DOHH2 (cell line): ENCODE measurements around the gene NFKB1.

Experiments used
- H3F3A ChIP-seq: fragments of 200-600 bp; sonication (generic), shearing (Covaris generic); 2 replicates; pipeline ENCODE4 v1.6.0; 2016; ENCODE audit warnings: antibody characterized with exemption, mild to moderate bottlenecking; ENCODE audit not compliant: control insufficient read depth, insufficient read depth
- H3K27ac ChIP-seq: fragments of 200-600 bp; sonication (generic); 2 replicates; pipeline ENCODE4 v1.5.1; 2014; ENCODE audit warnings: low read depth, mild to moderate bottlenecking, low read length, moderate library complexity
- H3K27me3 ChIP-seq: fragments of 200-600 bp; sonication (generic); 2 replicates; pipeline ENCODE4 v1.6.1; 2014; ENCODE audit warnings: mild to moderate bottlenecking, low read length, mixed read lengths; ENCODE audit not compliant: control insufficient read depth
- H3K36me3 ChIP-seq: fragments of 200-600 bp; sonication (generic); 2 replicates; pipeline ENCODE4 v1.6.1; 2014; ENCODE audit warnings: mild to moderate bottlenecking, low read length, moderate library complexity, mixed read lengths; ENCODE audit not compliant: control insufficient read depth
- H3K4me1 ChIP-seq: fragments of 200-600 bp; sonication (generic); 2 replicates; pipeline ENCODE4 v1.6.1; 2014; ENCODE audit warnings: mild to moderate bottlenecking, low read length, mixed read lengths; ENCODE audit not compliant: control insufficient read depth
- H3K4me2 ChIP-seq: fragments of 200-600 bp; sonication (generic); 2 replicates; pipeline ENCODE4 v1.6.0; 2014; ENCODE audit warnings: mild to moderate bottlenecking, low read length, moderate library complexity
- H3K4me3 ChIP-seq: fragments of 200-600 bp; sonication (generic); 2 replicates; pipeline ENCODE4 v1.5.1; 2014; ENCODE audit warnings: mild to moderate bottlenecking, low read length, mixed read lengths
- H3K79me2 ChIP-seq: fragments of 200-600 bp; sonication (generic); 2 replicates; pipeline ENCODE4 v1.6.1; 2014; ENCODE audit warnings: mild to moderate bottlenecking, low read length, mixed read lengths; ENCODE audit not compliant: control insufficient read depth
- H3K9me2 ChIP-seq: fragments of 200-600 bp; sonication (generic); replicated peaks from 2 replicates; pipeline ENCODE4 v1.6.1; 2014; ENCODE audit warnings: mild to moderate bottlenecking, low read length, mixed read lengths; ENCODE audit not compliant: control insufficient read depth
- H3K9me3 ChIP-seq: fragments of 200-600 bp; sonication (generic); 2 replicates; pipeline ENCODE4 v1.6.1; 2014; ENCODE audit warnings: antibody characterized with exemption, low read length, mixed read lengths; ENCODE audit not compliant: control insufficient read depth, insufficient read depth
- H4K20me1 ChIP-seq: fragments of 200-600 bp; sonication (generic); 2 replicates; pipeline ENCODE4 v1.6.0; 2014; ENCODE audit warnings: low read depth, mild to moderate bottlenecking, antibody characterized with exemption, low read length, moderate library complexity; ENCODE audit not compliant: control insufficient read depth, insufficient read depth
- EZH2phosphoT487 ChIP-seq: fragments of 200-600 bp; sonication (generic); IDR thresholded peaks from 2 replicates; pipeline ENCODE4 v1.6.1; 2017; ENCODE audit warnings: borderline replicate concordance, mild to moderate bottlenecking, antibody characterized with exemption, low read length, moderate library complexity, mixed read lengths
- TF ChIP-seq, protein P1 (sequence below): fragments of 200-600 bp; sonication (generic); IDR thresholded peaks from one replicate; pipeline ENCODE4 v1.5.1; 2014; ENCODE audit warnings: antibody characterized with exemption, mild to moderate bottlenecking, low read depth, low read length; ENCODE audit not compliant: poor library complexity, severe bottlenecking

Gene NFKB1

DNA sequence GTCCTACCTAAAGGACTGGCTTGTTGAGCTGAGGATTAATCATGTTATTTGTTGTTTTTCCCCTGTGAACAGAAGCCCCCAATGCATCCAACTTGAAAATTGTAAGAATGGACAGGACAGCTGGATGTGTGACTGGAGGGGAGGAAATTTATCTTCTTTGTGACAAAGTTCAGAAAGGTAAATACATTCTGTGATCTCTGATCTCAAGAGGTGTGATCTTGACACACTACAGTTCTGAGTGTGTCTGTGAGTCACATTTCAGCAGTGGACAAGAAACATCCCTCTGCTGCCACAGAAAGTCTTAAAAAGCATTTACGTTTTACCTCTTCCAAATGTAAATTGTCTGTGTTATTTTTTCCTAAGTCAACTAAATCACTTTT lies 79.3 kb downstream of the NFKB1 start:
- H3K4me3 ChIP-seq: no peak overlapping the region
- no peaks in the 10 kb centered on the region for H3K4me1 ChIP-seq
- H4K20me1 ChIP-seq: no peaks in the 10 kb centered on the region
- no peak overlapping the region for H3K27ac ChIP-seq
- TF ChIP-seq, protein P1, sequence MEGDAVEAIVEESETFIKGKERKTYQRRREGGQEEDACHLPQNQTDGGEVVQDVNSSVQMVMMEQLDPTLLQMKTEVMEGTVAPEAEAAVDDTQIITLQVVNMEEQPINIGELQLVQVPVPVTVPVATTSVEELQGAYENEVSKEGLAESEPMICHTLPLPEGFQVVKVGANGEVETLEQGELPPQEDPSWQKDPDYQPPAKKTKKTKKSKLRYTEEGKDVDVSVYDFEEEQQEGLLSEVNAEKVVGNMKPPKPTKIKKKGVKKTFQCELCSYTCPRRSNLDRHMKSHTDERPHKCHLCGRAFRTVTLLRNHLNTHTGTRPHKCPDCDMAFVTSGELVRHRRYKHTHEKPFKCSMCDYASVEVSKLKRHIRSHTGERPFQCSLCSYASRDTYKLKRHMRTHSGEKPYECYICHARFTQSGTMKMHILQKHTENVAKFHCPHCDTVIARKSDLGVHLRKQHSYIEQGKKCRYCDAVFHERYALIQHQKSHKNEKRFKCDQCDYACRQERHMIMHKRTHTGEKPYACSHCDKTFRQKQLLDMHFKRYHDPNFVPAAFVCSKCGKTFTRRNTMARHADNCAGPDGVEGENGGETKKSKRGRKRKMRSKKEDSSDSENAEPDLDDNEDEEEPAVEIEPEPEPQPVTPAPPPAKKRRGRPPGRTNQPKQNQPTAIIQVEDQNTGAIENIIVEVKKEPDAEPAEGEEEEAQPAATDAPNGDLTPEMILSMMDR: no peak
- no peak for TF ChIP-seq EZH2phosphoT487
- no peaks in the 10 kb centered on the region for H3K27me3 ChIP-seq
- peaks cover 2% of the 10 kb centered on the region; the same call in 1 of the 2 replicates for H3K79me2 ChIP-seq
- H3F3A ChIP-seq: no peaks in the 10 kb centered on the region
- H3K9me3 ChIP-seq: no peaks in the 10 kb centered on the region
- H3K4me2 ChIP-seq: no peak overlapping the region
- H3K36me3 ChIP-seq: peaks cover 90% of the 10 kb centered on the region
- H3K9me2 ChIP-seq: no peaks in the 10 kb centered on the region

DNA sequence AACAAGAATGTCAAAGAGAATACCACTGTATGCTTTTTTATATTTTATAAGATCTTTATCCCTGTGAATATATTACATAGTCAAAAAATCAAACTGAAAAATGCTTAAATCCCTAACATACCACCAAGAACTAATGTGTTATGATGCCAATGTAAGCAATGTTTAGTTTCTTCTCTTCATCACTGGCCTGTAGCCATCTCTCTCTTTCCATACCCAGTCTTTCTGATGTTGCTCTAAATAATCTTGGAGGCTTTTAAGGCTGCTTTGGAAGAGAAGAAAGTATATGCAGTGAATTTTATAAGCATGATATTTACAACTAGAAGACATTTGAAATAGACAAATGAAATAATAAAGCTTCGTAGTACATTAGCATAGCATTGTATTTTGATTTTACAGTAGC lies 82.9 kb downstream of the NFKB1 start:
- Histone ChIP-seq H3K27ac (no peak overlapping the region), H3K27me3 (no peaks in the 10 kb centered on the region), H4K20me1 (no peaks in the 10 kb centered on the region), H3K4me3 (no peak overlapping the region), H3K9me2 (no peaks in the 10 kb centered on the region), H3K36me3 (peaks cover 89% of the 10 kb centered on the region), H3K9me3 (no peaks in the 10 kb centered on the region), H3F3A (no peaks in the 10 kb centered on the region), H3K79me2 (no peaks in the 10 kb centered on the region), H3K4me1 (no peaks in the 10 kb centered on the region), H3K4me2 (no peak overlapping the region)
- no peak for TF ChIP-seq EZH2phosphoT487
- TF ChIP-seq, protein P1: no peak

DNA sequence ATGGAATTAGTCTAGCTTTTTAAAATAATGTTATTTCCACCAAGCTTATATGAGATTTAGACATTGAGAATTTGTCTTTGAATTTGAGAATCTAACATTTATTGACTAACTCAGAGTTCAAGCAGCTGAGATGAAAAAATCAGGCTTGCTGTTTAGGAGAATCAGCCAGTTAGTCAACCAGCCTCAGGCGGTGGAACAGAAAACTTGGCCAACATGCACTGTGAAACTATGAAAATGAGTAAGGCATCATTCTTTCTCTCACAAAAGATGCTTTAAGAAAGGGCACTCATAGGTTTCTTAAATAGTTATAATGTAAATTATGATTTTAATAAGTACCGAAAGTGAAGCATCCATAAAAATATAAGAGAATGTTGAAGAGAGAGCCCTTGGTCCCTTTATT lies 84.2 kb downstream of the NFKB1 start:
- Histone ChIP-seq H3K4me1 (no peaks in the 10 kb centered on the region), H3K27me3 (no peaks in the 10 kb centered on the region), H3K27ac (no peak overlapping the region), H3K9me3 (no peaks in the 10 kb centered on the region), H3K36me3 (peaks cover 91% of the 10 kb centered on the region), H3K79me2 (no peaks in the 10 kb centered on the region), H4K20me1 (no peaks in the 10 kb centered on the region), H3K4me2 (no peak overlapping the region), H3K9me2 (no peaks in the 10 kb centered on the region), H3K4me3 (no peak overlapping the region), H3F3A (no peaks in the 10 kb centered on the region)
- TF ChIP-seq, protein P1: no peak
- no peak for TF ChIP-seq EZH2phosphoT487
